Measurements from ENCODE around the gene ZC3H12D.

DNA sequence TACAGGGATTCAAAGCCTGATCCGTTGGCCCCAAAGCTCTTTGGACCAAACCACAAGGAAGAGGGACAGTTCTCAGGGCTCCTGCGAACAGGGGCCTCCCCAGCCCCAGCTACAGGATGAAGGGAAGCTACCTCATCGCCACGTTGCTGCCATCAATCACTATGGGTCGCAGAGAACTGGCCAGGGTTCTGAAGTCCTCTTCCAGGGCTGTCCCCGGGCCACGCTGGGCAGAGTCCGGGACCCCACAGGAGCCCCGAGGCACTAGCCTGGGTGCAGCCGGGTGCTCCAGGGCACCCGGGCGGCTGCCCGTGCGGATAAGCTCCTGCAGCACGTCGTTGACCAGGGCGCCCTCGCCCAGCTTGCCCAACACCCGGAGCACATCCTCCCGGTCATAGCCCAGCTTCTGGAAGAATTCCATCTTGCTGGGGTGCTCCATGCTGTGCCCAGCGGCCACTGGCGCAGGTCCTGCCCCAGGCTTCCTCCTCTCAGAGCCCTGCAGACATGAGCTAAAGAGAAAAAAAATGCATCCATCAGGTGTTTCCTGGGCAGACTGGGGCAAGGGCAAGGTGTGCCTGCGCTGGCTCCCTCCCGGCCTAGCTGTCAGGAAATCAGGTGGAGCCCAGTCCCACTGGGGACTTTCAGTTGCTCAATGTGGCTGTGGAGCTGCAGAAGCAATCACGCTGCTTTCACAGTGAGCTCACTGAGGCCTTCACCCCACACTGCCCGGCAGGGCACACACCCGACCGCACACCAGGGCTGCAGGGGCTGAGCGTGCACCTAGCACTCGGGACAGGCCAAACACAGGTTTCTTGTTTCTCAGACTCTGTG, 10.5 kb downstream of the ZC3H12D start:
- TF ChIP-seq, protein P1, sequence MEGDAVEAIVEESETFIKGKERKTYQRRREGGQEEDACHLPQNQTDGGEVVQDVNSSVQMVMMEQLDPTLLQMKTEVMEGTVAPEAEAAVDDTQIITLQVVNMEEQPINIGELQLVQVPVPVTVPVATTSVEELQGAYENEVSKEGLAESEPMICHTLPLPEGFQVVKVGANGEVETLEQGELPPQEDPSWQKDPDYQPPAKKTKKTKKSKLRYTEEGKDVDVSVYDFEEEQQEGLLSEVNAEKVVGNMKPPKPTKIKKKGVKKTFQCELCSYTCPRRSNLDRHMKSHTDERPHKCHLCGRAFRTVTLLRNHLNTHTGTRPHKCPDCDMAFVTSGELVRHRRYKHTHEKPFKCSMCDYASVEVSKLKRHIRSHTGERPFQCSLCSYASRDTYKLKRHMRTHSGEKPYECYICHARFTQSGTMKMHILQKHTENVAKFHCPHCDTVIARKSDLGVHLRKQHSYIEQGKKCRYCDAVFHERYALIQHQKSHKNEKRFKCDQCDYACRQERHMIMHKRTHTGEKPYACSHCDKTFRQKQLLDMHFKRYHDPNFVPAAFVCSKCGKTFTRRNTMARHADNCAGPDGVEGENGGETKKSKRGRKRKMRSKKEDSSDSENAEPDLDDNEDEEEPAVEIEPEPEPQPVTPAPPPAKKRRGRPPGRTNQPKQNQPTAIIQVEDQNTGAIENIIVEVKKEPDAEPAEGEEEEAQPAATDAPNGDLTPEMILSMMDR (IDR thresholded peaks at IDR 0.05) = no peak
- no peak for TF ChIP-seq POLR2AphosphoS5 (IDR thresholded peaks at IDR 0.05)

Data from upper lobe of left lung (tissue), 4 donors.